Measurements from ENCODE around the gene MEF2C. TPM values are rescaled to one million over a fixed set of nuclear protein-coding genes. Genes with fewer than 3 reads are reported as not detected.

Gene MEF2C
- total RNA-seq, 1 donor from 2014 or later = 20.5 TPM

- DNase-seq (ENCODE audit: low read depth) (no peak), FAIRE-seq (no peak)
- TF ChIP-seq EZH2 (IDR thresholded peaks at IDR 0.05; ENCODE audit: insufficient read depth, low read length) (no peak), CTCF (IDR thresholded peaks at IDR 0.05; ENCODE audit: insufficient read depth, low read depth, low read length) (no peak)
- no peaks in the 10 kb centered on the region for H3K79me2 ChIP-seq (ENCODE audit: insufficient read depth, low read length)
- no peak overlapping the region for H2AFZ ChIP-seq (ENCODE audit: low read depth, low read length)
- no peak overlapping the region for H3K27ac Mint-ChIP-seq (ENCODE audit: unreplicated experiment)
- H3K4me1 ChIP-seq (ENCODE audit: insufficient read depth, low read length) = no peaks in the 10 kb centered on the region
- peaks cover 3% of the 10 kb centered on the region for H3K9me3 Mint-ChIP-seq (ENCODE audit: unreplicated experiment)
- H3K36me3 Mint-ChIP-seq (ENCODE audit: low read depth, unreplicated experiment) = peaks cover 7% of the 10 kb centered on the region
- H3K4me3 Mint-ChIP-seq (ENCODE audit: unreplicated experiment) = no peak overlapping the region
- H3K4me2 ChIP-seq (ENCODE audit: low read length) = no peak overlapping the region
- no peak overlapping the region for H3K9ac ChIP-seq (ENCODE audit: low read length)
- H3K9me3 ChIP-seq (ENCODE audit: insufficient read depth, low read depth, low read length) = no peaks in the 10 kb centered on the region
- H4K20me1 ChIP-seq (ENCODE audit: insufficient read depth, low read length) = no peaks in the 10 kb centered on the region
- no peaks in the 10 kb centered on the region for H3K27me3 Mint-ChIP-seq (ENCODE audit: low read depth, unreplicated experiment)
- no peak overlapping the region for H3K4me3 ChIP-seq (ENCODE audit: insufficient read depth, low read depth, low read length)
- peaks cover 3% of the 10 kb centered on the region for H3K36me3 ChIP-seq (ENCODE audit: insufficient read depth, low read length)
- no peaks in the 10 kb centered on the region for H3K27me3 ChIP-seq (ENCODE audit: insufficient read depth, low read length)
- H3K27ac ChIP-seq (ENCODE audit: low read depth, low read length) = no peak overlapping the region
- H3K4me1 Mint-ChIP-seq (ENCODE audit: low read depth, unreplicated experiment) = peaks cover 4% of the 10 kb centered on the region
Measured at GRCh38 chr5:88746438-88746882, 136.5 kb downstream of the MEF2C start.

GRCh38 chr5:88745093-88745696 is 137.8 kb downstream of the MEF2C start:
- Histone ChIP-seq H3K4me1 (ENCODE audit: insufficient read depth, low read length) (no peaks in the 10 kb centered on the region), H4K20me1 (ENCODE audit: insufficient read depth, low read length) (no peaks in the 10 kb centered on the region), H2AFZ (ENCODE audit: low read depth, low read length) (no peak overlapping the region), H3K9me3 (ENCODE audit: insufficient read depth, low read depth, low read length) (no peaks in the 10 kb centered on the region), H3K79me2 (ENCODE audit: insufficient read depth, low read length) (no peaks in the 10 kb centered on the region), H3K9ac (ENCODE audit: low read length) (no peak overlapping the region), H3K4me2 (ENCODE audit: low read length) (no peak overlapping the region), H3K27ac (ENCODE audit: low read depth, low read length) (no peak overlapping the region), H3K27me3 (ENCODE audit: insufficient read depth, low read length) (no peaks in the 10 kb centered on the region), H3K36me3 (ENCODE audit: insufficient read depth, low read length) (peaks cover 3% of the 10 kb centered on the region), H3K4me3 (ENCODE audit: insufficient read depth, low read depth, low read length) (no peak overlapping the region)
- H3K27me3 Mint-ChIP-seq (ENCODE audit: low read depth, unreplicated experiment) = no peaks in the 10 kb centered on the region
- DNase-seq (ENCODE audit: low read depth) (no peak), FAIRE-seq (no peak)
- no peaks in the 10 kb centered on the region for H3K9me3 Mint-ChIP-seq (ENCODE audit: unreplicated experiment)
- TF ChIP-seq CTCF (IDR thresholded peaks at IDR 0.05; ENCODE audit: insufficient read depth, low read depth, low read length) = no peak
- no peak for TF ChIP-seq EZH2 (IDR thresholded peaks at IDR 0.05; ENCODE audit: insufficient read depth, low read length)
- H3K4me1 Mint-ChIP-seq (ENCODE audit: low read depth, unreplicated experiment) = peaks cover 4% of the 10 kb centered on the region
- no peak overlapping the region for H3K4me3 Mint-ChIP-seq (ENCODE audit: unreplicated experiment)
- H3K27ac Mint-ChIP-seq (ENCODE audit: unreplicated experiment) = no peak overlapping the region
- H3K36me3 Mint-ChIP-seq (ENCODE audit: low read depth, unreplicated experiment) = peaks cover 5% of the 10 kb centered on the region

- H3K4me1 ChIP-seq (ENCODE audit: insufficient read depth, low read length) = no peaks in the 10 kb centered on the region
- H3K79me2 ChIP-seq (ENCODE audit: insufficient read depth, low read length) = no peaks in the 10 kb centered on the region
- no peak for FAIRE-seq
- peaks cover 5% of the 10 kb centered on the region for H3K36me3 Mint-ChIP-seq (ENCODE audit: low read depth, unreplicated experiment)
- peaks cover 2% of the 10 kb centered on the region for H3K36me3 ChIP-seq (ENCODE audit: insufficient read depth, low read length)
- no peak overlapping the region for H3K4me3 Mint-ChIP-seq (ENCODE audit: unreplicated experiment)
- no peaks in the 10 kb centered on the region for H3K27me3 ChIP-seq (ENCODE audit: insufficient read depth, low read length)
- H3K4me1 Mint-ChIP-seq (ENCODE audit: low read depth, unreplicated experiment) = peaks cover 4% of the 10 kb centered on the region
- H3K4me2 ChIP-seq (ENCODE audit: low read length) = no peak overlapping the region
- H3K9me3 ChIP-seq (ENCODE audit: insufficient read depth, low read depth, low read length) = no peaks in the 10 kb centered on the region
- DNase-seq (ENCODE audit: low read depth) = no peak
- TF ChIP-seq EZH2 (IDR thresholded peaks at IDR 0.05; ENCODE audit: insufficient read depth, low read length) = no peak
- H3K27ac ChIP-seq (ENCODE audit: low read depth, low read length) = no peak overlapping the region
- no peaks in the 10 kb centered on the region for H3K9me3 Mint-ChIP-seq (ENCODE audit: unreplicated experiment)
- H2AFZ ChIP-seq (ENCODE audit: low read depth, low read length) = no peak overlapping the region
- H3K27me3 Mint-ChIP-seq (ENCODE audit: low read depth, unreplicated experiment) = no peaks in the 10 kb centered on the region
- no peak overlapping the region for H3K4me3 ChIP-seq (ENCODE audit: insufficient read depth, low read depth, low read length)
- no peaks in the 10 kb centered on the region for H4K20me1 ChIP-seq (ENCODE audit: insufficient read depth, low read length)
- no peak overlapping the region for H3K9ac ChIP-seq (ENCODE audit: low read length)
- H3K27ac Mint-ChIP-seq (ENCODE audit: unreplicated experiment) = no peak overlapping the region
Measured at GRCh38 chr5:88743231-88743834, 139.7 kb downstream of the MEF2C start.
